Heart right ventricle (tissue), 16 donors: ENCODE results near the gene ZNF148. TPM values are rescaled to one million over a fixed set of nuclear protein-coding genes. Genes with fewer than 3 reads are reported as not detected.

Source experiments
- ATAC-seq, 8 donors: fragments of 200-7000 bp; cut with Tn5 transposase; one replicate each; pipeline ENCODE4 v1.9.1; 2020; ENCODE audit warnings: mild to moderate bottlenecking in 8 of 8, moderate library complexity in 8 of 8, moderate number of reproducible peaks in 1 of 8
- DNase-seq, 2 donors: peaks; one replicate each; pipeline ENCODE4 v3.0.0-alpha.2; 2020
- H3K27ac ChIP-seq, 10 donors: fragments of 200-600 bp; sonication (generic) in 2 of 10; one replicate each; pipeline versions ENCODE4 v1.5.0 to v1.8.0; 2020 to 2022; ENCODE audit warnings: mild to moderate bottlenecking in 3 of 10
- H3K27me3 ChIP-seq, 7 donors: fragments of 200-600 bp; one replicate each; pipeline ENCODE4 v1.8.0; 2021 to 2022; ENCODE audit warnings: mild to moderate bottlenecking in 2 of 7
- H3K36me3 ChIP-seq, 9 donors: fragments of 200-600 bp; sonication (generic) in 1 of 9; one replicate each; pipeline versions ENCODE4 v1.5.0 to v1.8.0; 2020 to 2022; ENCODE audit warnings: mild to moderate bottlenecking in 2 of 9
- H3K4me1 ChIP-seq, 9 donors: fragments of 200-600 bp; sonication (generic) in 1 of 9; one replicate each; pipeline versions ENCODE4 v1.5.0 to v1.8.0; 2020 to 2022; ENCODE audit warnings: mild to moderate bottlenecking in 4 of 9
- H3K4me3 ChIP-seq, 10 donors: fragments of 200-600 bp; sonication (generic) in 2 of 10; one replicate each; pipeline versions ENCODE4 v1.5.0 to v1.8.0; 2020 to 2022; ENCODE audit warnings: mild to moderate bottlenecking in 7 of 10, moderate library complexity in 2 of 10
- H3K9me3 ChIP-seq, 11 donors: fragments of 200-600 bp in 10 of 11; sonication (generic) in 2 of 11; one replicate each; pipeline versions ENCODE4 v1.5.0 to v1.8.0; 2013 to 2022; ENCODE audit warnings: mild to moderate bottlenecking in 2 of 11, control low read depth in 1 of 11, moderate library complexity in 1 of 11
- WGBS, 2 donors: extraction: QIAGEN DNeasy Blood & Tissue Kit; methylation state at CpG; one replicate each; pipeline ENCODE4 v1.1.7; 2013; ENCODE audit warnings: inconsistent platforms in 1 of 2; 5-methylcytosine and 5-hydroxymethylcytosine counted together
- intact Hi-C, 10 donors: fragments of 100-400 bp; cut with DNase I; formaldehyde crosslinking; loops; one replicate each; pipeline versions ENCODE4 v1.11.1 to v1.14.2; 2022
- polyA plus RNA-seq, 2 donors: library from polyadenylated mRNA; stranded (reverse); fragments of 200-250 nt; gene quantifications; one replicate each; pipeline ENCODE4 v1.2.3, GENCODE V29; 2013
- total RNA-seq, 10 donors: library from RNA; stranded (reverse); fragmentation: NEBNext Ultra II Directional in 3 of 10; extraction: Animal tissue kit (Norgen Biotek cat#: 25700) in 3 of 10; gene quantifications; one replicate each; pipeline versions ENCODE4 v1.2.1 to v1.2.4, GENCODE V29; 2021 to 2023
- TF ChIP-seq, protein P1 (sequence below), 9 donors: fragments of 200-600 bp; sonication (generic) in 2 of 9; IDR thresholded peaks; one replicate each; pipeline versions ENCODE4 v1.5.0 to v1.8.0; 2021 to 2022; ENCODE audit warnings: antibody characterized with exemption in 9 of 9, mild to moderate bottlenecking in 5 of 9, moderate library complexity in 1 of 9
- donor health status: Arrhythmogenic right ventricular cardiomyopathy.
- donor health status: ischemic (EF 13 %, LVEDD 7.1; RV severe dilation, severe dysfunction).
- donor health status: healthy with polysubstance abuse.
- donor health status: DM: no; HTN: yes; CAD: no.
- donor health status: DM: no; HTN: no; CAD: no.
- donor health status: ischemic (EF 25% LVEDD 6.9; RV normal size, moderate dysfunction).
- donor health status: ischemic (EF 25% LVEDD 5.7; RV mildly dilated, moderate dysfunction).
- donor health status: healthy.
- donor health status: DM: yes; HTN: yes; CAD: no.
- donor health status: Ischemic cardiomyopathy.
- donor health status: ischemic (EF 35%, LVEDD 5.7; RV mildly dilated, moderate dysfunction).
- donor health status: nonischemic (EF 11% LVEDD 7.7; RV severe dilation, severe dysfunction).
- donor health status: DM: yes; HTN: yes; CAD: no.
- donor health status: PGD.
- donor health status: ischemic (EF 29% LVEDD 5.4; RV normal size, mild dysfunction).
- donor health status: nonischemic (EF 23%, LVEDD 6.1; RV moderate dilation, normal function).

Gene ZNF148
- total and polyA plus RNA-seq, 12 donors: 2.9 to 59.6 (median 44.7) TPM

DNA sequence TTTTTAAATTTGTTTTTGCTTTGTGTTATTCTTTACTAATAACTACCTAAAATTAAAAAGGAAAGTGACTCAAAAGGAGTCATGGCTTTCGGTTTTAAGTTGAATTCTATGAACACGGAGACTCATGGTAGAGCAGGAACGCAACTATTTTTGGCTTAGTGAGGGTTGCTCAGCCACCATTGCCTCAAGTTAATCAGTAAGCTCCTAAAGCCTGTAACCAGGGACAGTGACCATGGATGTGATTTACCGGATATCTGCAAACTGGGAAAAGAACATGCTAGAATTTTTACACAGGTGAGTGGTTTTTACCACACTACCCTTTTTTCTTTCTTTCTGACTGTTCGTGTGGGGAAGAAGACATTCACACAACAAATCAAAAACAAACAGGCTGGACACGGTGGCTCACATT is 174.4 kb downstream of the ZNF148 start:
- TF ChIP-seq, protein P1, sequence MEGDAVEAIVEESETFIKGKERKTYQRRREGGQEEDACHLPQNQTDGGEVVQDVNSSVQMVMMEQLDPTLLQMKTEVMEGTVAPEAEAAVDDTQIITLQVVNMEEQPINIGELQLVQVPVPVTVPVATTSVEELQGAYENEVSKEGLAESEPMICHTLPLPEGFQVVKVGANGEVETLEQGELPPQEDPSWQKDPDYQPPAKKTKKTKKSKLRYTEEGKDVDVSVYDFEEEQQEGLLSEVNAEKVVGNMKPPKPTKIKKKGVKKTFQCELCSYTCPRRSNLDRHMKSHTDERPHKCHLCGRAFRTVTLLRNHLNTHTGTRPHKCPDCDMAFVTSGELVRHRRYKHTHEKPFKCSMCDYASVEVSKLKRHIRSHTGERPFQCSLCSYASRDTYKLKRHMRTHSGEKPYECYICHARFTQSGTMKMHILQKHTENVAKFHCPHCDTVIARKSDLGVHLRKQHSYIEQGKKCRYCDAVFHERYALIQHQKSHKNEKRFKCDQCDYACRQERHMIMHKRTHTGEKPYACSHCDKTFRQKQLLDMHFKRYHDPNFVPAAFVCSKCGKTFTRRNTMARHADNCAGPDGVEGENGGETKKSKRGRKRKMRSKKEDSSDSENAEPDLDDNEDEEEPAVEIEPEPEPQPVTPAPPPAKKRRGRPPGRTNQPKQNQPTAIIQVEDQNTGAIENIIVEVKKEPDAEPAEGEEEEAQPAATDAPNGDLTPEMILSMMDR (IDR thresholded peaks at IDR 0.05): no peak
- ATAC-seq (no peak), DNase-seq (no peak)
- Histone ChIP-seq H3K9me3 (peaks cover 0 to 12% (median 0%) of the 10 kb centered on the region in 11 donors), H3K4me1 (no peaks in the 10 kb centered on the region), H3K36me3 (no peaks in the 10 kb centered on the region), H3K27me3 (no peaks in the 10 kb centered on the region), H3K27ac (no peak overlapping the region), H3K4me3 (no peak overlapping the region)
- WGBS, 2 donors: 90 to 91% methylated on average over 6 of the region's 6 CpGs
- intact Hi-C loops: loop anchor here in 1 of 10 donors (10.0 kb wide), 1 partner anchor 214 kb away; no protein-coding TSS in a partner anchor

DNA sequence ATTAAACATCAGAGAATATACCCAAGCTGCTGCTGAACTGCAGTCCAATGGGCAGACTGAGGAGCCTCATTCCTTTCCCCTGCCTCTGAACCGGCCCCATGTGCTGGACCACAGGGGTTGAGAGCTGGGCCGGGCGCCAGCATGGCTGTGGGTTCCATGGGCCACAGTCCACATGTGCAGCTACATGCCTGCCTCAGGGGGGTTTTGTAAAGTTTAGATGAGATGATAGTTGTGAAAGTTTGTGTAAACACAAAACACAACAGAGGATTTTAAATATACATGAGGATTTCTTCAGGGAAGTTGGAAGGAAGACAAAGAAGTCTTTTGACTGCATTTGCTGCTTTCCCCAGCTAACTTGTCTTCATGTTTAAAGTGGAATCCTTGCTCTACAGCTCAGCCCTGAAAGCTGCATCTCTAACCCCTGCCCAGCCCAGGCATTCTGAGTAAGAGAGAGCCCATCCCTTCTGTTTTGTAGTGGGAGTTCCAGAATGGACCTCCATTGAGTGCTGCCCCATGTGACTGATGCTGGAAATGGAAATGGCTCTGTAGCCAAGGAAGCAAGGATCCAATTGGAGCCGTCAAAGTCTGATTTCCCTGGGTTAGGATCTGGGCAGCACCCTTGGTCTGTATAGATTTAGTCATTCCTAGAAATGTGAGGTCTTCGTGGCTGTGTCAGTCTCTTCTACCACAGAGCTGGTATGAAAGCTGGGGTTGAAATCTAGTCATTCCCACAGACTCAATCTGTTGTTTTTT is 180.1 kb downstream of the ZNF148 start:
- Histone ChIP-seq H3K36me3 (no peaks in the 10 kb centered on the region), H3K4me3 (no peak overlapping the region), H3K4me1 (no peaks in the 10 kb centered on the region), H3K9me3 (no peaks in the 10 kb centered on the region), H3K27me3 (no peaks in the 10 kb centered on the region), H3K27ac (no peak overlapping the region)
- TF ChIP-seq, protein P1 (IDR thresholded peaks at IDR 0.05): no peak
- intact Hi-C loops: loop anchor here in 1 of 10 donors (10.0 kb wide), 1 partner anchor 240 kb away; no protein-coding TSS in a partner anchor
- no peak for DNase-seq
- 75 to 83% methylated on average over 5 of the region's 5 CpGs for WGBS, 2 donors
- no peak for ATAC-seq

DNA sequence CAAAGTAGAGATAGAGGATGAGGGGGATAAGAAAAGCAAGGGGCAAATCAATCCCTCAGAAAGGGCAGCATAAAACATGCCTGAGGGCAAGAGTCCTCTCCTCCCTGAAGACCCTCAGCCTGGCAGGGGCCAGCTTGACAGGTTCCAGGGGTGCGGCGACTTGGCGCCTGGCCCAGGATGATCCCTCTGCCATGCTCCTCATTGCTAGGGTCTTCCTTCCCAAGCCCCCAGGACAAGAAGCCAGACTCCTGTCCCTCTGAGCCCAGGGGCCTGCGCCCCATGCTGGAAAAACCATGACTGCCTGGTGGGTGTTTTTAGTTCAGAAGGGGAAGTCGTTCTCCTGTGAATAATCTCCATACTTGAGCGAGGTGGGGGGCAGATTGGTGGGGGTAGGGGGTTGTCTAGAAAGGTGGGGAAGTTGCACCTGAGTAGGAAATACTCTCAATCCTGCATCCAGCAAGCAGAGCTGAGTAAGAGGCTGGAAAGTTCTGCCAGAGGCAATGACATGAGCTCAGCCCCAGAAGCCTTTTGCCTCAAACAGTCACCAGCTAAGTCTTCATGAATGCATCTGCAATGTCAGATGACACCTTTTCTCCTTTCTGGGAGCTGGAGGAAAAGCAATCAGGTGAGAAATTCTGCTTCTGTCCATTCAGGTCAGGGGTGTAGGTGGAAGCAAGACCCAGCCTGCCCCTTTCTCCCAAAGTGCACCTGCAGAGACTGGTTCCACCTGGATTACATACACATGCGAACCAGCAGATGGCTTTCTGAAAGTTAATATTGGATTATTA is 180.9 kb downstream of the ZNF148 start:
- no peak overlapping the region for H3K4me3 ChIP-seq
- ATAC-seq (no peak), DNase-seq (no peak)
- H3K27ac ChIP-seq: no peak overlapping the region
- intact Hi-C loops: loop anchor here in 1 of 10 donors (10.0 kb wide), 1 partner anchor 241 kb away; no protein-coding TSS in a partner anchor
- no peaks in the 10 kb centered on the region for H3K36me3 ChIP-seq
- H3K4me1 ChIP-seq: no peaks in the 10 kb centered on the region
- H3K27me3 ChIP-seq: no peaks in the 10 kb centered on the region
- WGBS, 2 donors: 86 to 94% methylated on average over 7 of the region's 7 CpGs
- TF ChIP-seq, protein P1 (IDR thresholded peaks at IDR 0.05): no peak
- no peaks in the 10 kb centered on the region for H3K9me3 ChIP-seq

DNA sequence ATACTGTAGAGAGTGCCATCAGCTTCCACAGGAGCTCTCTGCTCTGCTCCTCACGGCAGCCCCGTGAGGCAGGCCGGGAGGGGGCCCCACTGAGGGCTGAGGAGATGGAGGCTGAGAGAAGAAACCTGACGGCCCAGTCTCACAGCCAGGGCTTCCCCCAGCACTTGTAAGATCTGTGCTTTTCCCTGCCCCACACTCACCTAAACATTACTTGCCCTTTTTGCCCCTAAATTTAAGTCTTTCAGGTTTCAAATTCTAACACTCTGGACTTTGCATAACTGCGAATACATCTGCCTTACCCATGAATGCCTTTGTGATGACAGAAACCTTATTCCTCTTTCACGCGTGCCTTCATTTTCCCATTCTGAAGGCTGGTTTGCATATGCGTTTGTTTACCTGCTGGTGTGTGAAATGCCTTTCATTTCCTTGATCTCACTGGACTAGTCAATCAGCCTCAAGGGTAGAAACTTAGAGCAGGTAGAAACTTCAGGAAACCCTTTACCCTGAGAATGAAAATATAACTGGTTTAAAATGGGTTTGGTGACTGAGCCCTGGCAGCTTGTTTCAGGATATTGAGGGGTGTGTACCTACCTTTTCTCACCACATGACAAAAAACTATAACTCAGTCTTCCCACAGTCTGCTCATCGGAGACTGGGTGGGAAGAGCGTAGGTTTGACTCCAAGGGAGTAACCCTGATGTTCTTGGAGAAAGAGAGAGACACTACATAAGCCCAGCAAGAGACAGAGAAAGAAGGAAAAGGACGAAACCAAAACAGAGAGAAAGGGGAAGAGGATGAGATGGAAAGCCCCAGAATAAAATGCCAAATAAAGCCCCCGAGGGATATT is 182.7 kb downstream of the ZNF148 start:
- DNase-seq (no peak), ATAC-seq (no peak)
- no peaks in the 10 kb centered on the region for H3K4me1 ChIP-seq
- TF ChIP-seq, protein P1 (IDR thresholded peaks at IDR 0.05): no peak
- no peaks in the 10 kb centered on the region for H3K36me3 ChIP-seq
- 76 to 83% methylated on average over 12 of the region's 12 CpGs for WGBS, 2 donors
- H3K27ac ChIP-seq: no peak overlapping the region
- intact Hi-C loops: loop anchor here in 1 of 10 donors (10.0 kb wide), 1 partner anchor 242 kb away; no protein-coding TSS in a partner anchor
- H3K9me3 ChIP-seq: no peaks in the 10 kb centered on the region
- no peaks in the 10 kb centered on the region for H3K27me3 ChIP-seq
- H3K4me3 ChIP-seq: no peak overlapping the region
